Stimulated activated CD8-positive, alpha-beta memory T cell treated with anti-CD3 and anti-CD28 coated beads, Interleukin-7, amount 100 ng/mL, for 48 hours (primary cell): Measurements from ENCODE around the gene DDX19B.
A peak's percentile ranks its signal among the peaks of the same experiment; 100 is the strongest.
"Not testable (repeated sequence)": the region's sequence is repeated elsewhere in the genome, so short reads cannot be mapped to it uniquely, and the experiment has no call there.

Experiments used
- DNase-seq, 2 donors: peaks; one replicate each; pipeline ENCODE4 v3.0.0-alpha.2; 2020; ENCODE audit warnings: low read depth in 1 of 2; ENCODE audit errors: extremely low read depth in 1 of 2

DDX19B gene

GRCh38 chr16:70298988-70299938 is at the start of gene DDX19B:
Gene DDX19B, plus strand, starts transcription at chr16:70299186. Its CDS starts 112 bp downstream, at chr16:70299298.
- peak; percentile 41 to 49 for DNase-seq

GRCh38 chr16:70249697-70250096 is 49.3 kb upstream of the DDX19B start:
- DNase-seq, result not testable (repeated sequence)

- DNase-seq, result no peak
These were observed 48.0 kb upstream of the DDX19B start for GRCh38 chr16:70250748-70251628.

- peak; percentile 83 to 87 for DNase-seq
These were observed 47.2 kb upstream of the DDX19B start, which contains the start of gene EXOSC6 for GRCh38 chr16:70251629-70252354. Gene EXOSC6, minus strand, starts transcription at chr16:70251940. Its CDS starts 40 bp downstream, at chr16:70251900.

- DNase-seq, result no peak
These were observed 46.5 kb upstream of the DDX19B start for GRCh38 chr16:70252355-70252988.

- DNase-seq, result no peak
These were observed 45.5 kb upstream of the DDX19B start for GRCh38 chr16:70253291-70254106.

- no peak for DNase-seq
These were observed 44.6 kb upstream of the DDX19B start for GRCh38 chr16:70254180-70254964.

GRCh38 chr16:70254965-70255286 is 44.1 kb upstream of the DDX19B start:
- DNase-seq, result no peak

GRCh38 chr16:70255574-70255973 is 43.4 kb upstream of the DDX19B start:
- DNase-seq, result no peak

GRCh38 chr16:70257391-70257790 is 41.6 kb upstream of the DDX19B start:
- DNase-seq, result no peak

GRCh38 chr16:70258065-70258464 is 40.9 kb upstream of the DDX19B start:
- DNase-seq, result no peak

GRCh38 chr16:70258946-70259345 is 40.0 kb upstream of the DDX19B start:
- DNase-seq, result no peak

- not testable (repeated sequence) for DNase-seq
These were observed 39.1 kb upstream of the DDX19B start for GRCh38 chr16:70259903-70260302.

- DNase-seq, result no peak
These were observed 31.5 kb upstream of the DDX19B start for GRCh38 chr16:70267516-70267915.

- not testable (repeated sequence) for DNase-seq
These were observed 31.1 kb upstream of the DDX19B start for GRCh38 chr16:70267922-70268321.

- DNase-seq, result no peak
These were observed 29.5 kb upstream of the DDX19B start for GRCh38 chr16:70269471-70269870.

GRCh38 chr16:70270176-70270575 is 28.8 kb upstream of the DDX19B start:
- no peak for DNase-seq

- no peak for DNase-seq
These were observed 27.3 kb upstream of the DDX19B start for GRCh38 chr16:70271696-70272095.

- DNase-seq, result no peak
These were observed 22.6 kb upstream of the DDX19B start for GRCh38 chr16:70276392-70276791.
